Gastroesophageal sphincter (tissue), 4 donors: ENCODE measurements around the gene CIP2A. TPM values are rescaled to one million over a fixed set of nuclear protein-coding genes. Genes with fewer than 3 reads are reported as not detected.
"Not testable (repeated sequence)": the region's sequence is repeated elsewhere in the genome, so short reads cannot be mapped to it uniquely, and the experiment has no call there.

Experiments used
- ATAC-seq: fragments of 150-250 bp; one replicate; pipeline ENCODE4 v1.9.1; 2016; ENCODE audit warnings: mild to moderate bottlenecking, moderate library complexity
- H3K27ac ChIP-seq, 4 donors: fragments of 200-600 bp; sonication (generic) in 3 of 4; 1 replicate in 3 of 4; 2 replicates in 1 of 4; pipeline ENCODE4 v1.5.1; 2016 to 2019
- H3K27me3 ChIP-seq: fragments of 200-600 bp; sonication (generic); one replicate; pipeline ENCODE4 v1.5.1; 2019
- H3K36me3 ChIP-seq, 2 donors: fragments of 200-600 bp; sonication (generic); one replicate each; pipeline ENCODE4 v1.5.1; 2019; ENCODE audit warnings: control low read depth in 1 of 2
- H3K4me1 ChIP-seq, 3 donors: fragments of 200-600 bp; sonication (generic); 1 replicate in 2 of 3; 2 replicates in 1 of 3; pipeline ENCODE4 v1.5.1; 2016 to 2019; ENCODE audit warnings: control low read depth in 2 of 3
- H3K4me3 ChIP-seq, 2 donors: fragments of 200-600 bp; sonication (generic); one replicate each; pipeline ENCODE4 v1.5.1; 2019; ENCODE audit warnings: mild to moderate bottlenecking in 1 of 2, moderate library complexity in 1 of 2
- H3K9me3 ChIP-seq, 3 donors: fragments of 200-600 bp; sonication (generic); one replicate each; pipeline ENCODE4 v1.5.1; 2017 to 2019; ENCODE audit warnings: control low read depth in 2 of 3
- CTCF ChIP-seq, 4 experiments: fragments of 200-600 bp in 2 of 4; fragments of 450-650 bp in 2 of 4; sonication (generic) in 1 of 4; IDR thresholded peaks; one replicate each; pipeline ENCODE4 v1.5.1; 2017 to 2019; ENCODE audit warnings: antibody characterized with exemption in 4 of 4, mild to moderate bottlenecking in 2 of 4, moderate library complexity in 2 of 4
- EP300 ChIP-seq: sonication (generic); formaldehyde crosslinking; IDR thresholded peaks from one replicate; pipeline ENCODE4 v1.6.1; 2017; ENCODE audit warnings: antibody characterized with exemption, mild to moderate bottlenecking
- POLR2A ChIP-seq, 2 donors: fragments of 450-650 bp; IDR thresholded peaks; one replicate each; pipeline ENCODE4 v1.6.1; 2017; ENCODE audit warnings: antibody characterized with exemption in 2 of 2, mild to moderate bottlenecking in 2 of 2, moderate library complexity in 1 of 2
- POLR2AphosphoS5 ChIP-seq: sonication (generic); formaldehyde crosslinking; IDR thresholded peaks from one replicate; pipeline ENCODE4 v1.6.1; 2017; ENCODE audit warnings: antibody characterized with exemption
- whole genome bisulfite sequencing, 2 donors: methylation state at CpG; one replicate each; pipeline ENCODE4 v1.1.5; 2018; ENCODE audit warnings: low coverage in 1 of 2; 5-methylcytosine and 5-hydroxymethylcytosine counted together
- total RNA-seq, 4 donors: library from RNA; depleted of rRNA; stranded (reverse); fragments of >200 nt; gene quantifications; one replicate each; pipeline ENCODE4 v1.1.0, GENCODE V29; 2016

The CIP2A gene
- total RNA-seq, result 1 to 10 TPM; 1.7 to 4.6 (median 2.4) TPM

- WGBS, 2 donors, result 0 to 1% methylated on average over 7 to 24 of the region's 59 CpGs
- Histone ChIP-seq H3K4me3 (peak within 1 kb of the TSS; percentile 56 to 78), H3K4me1 (peaks cover 7 to 25% (median 9%) of the 10 kb centered on the region in 3 donors), H3K9me3 (no peaks in the 10 kb centered on the region), H3K27ac (peak within 1 kb of the TSS; percentile 56 to 95 (median 89)), H3K27me3 (no peaks in the 10 kb centered on the region), H3K36me3 (no peaks in the 10 kb centered on the region)
- peak; percentile 91 for ATAC-seq
- no peak for TF ChIP-seq EP300
- TF ChIP-seq POLR2AphosphoS5, result peak; percentile 79
- peak in 1 of 4 experiments; percentile 4 for TF ChIP-seq CTCF (IDR thresholded peaks at IDR 0.05)
- peak; percentile 64 to 70 for TF ChIP-seq POLR2A (IDR thresholded peaks at IDR 0.05)
Measured at GRCh38 chr3:108589081-108589997, at the start of gene CIP2A, which contains the start of gene DZIP3. Gene CIP2A, minus strand, starts transcription at chr3:108589438. Its CDS starts 63 bp downstream, at chr3:108589375. Gene DZIP3, plus strand, starts transcription at chr3:108589722. Its CDS starts 15,685 bp downstream, at chr3:108605407.

GRCh38 chr3:108629974-108630373 lies 40.7 kb upstream of the CIP2A start:
- WGBS, 2 donors, result 85 to 100% methylated on average over 1 of the region's 1 CpG
- TF ChIP-seq CTCF (IDR thresholded peaks at IDR 0.05) (no peak), EP300 (no peak), POLR2AphosphoS5 (no peak)
- no peak overlapping the region for H3K4me3 ChIP-seq
- ATAC-seq, result no peak
- H3K36me3 ChIP-seq, result peaks cover 0 to 63% of the 10 kb centered on the region in 2 donors
- no peak overlapping the region for H3K27ac ChIP-seq
- no peaks in the 10 kb centered on the region for H3K27me3 ChIP-seq
- no peaks in the 10 kb centered on the region for H3K4me1 ChIP-seq
- no peaks in the 10 kb centered on the region for H3K9me3 ChIP-seq

- no peak for ATAC-seq
- 50 to 58% methylated on average over 2 to 3 of the region's 3 CpGs for WGBS, 2 donors
- Histone ChIP-seq H3K4me1 (no peaks in the 10 kb centered on the region), H3K36me3 (peaks cover 0 to 75% of the 10 kb centered on the region in 2 donors), H3K27me3 (no peaks in the 10 kb centered on the region), H3K4me3 (no peak overlapping the region), H3K27ac (no peak overlapping the region), H3K9me3 (no peaks in the 10 kb centered on the region)
- TF ChIP-seq POLR2AphosphoS5 (no peak), POLR2A (IDR thresholded peaks at IDR 0.05) (no peak), CTCF (IDR thresholded peaks at IDR 0.05) (no peak), EP300 (no peak)
Measured at GRCh38 chr3:108623504-108623903, 34.3 kb upstream of the CIP2A start.

- H3K27ac ChIP-seq, result no peak overlapping the region
- ATAC-seq, result no peak
- no peak for TF ChIP-seq EP300
- TF ChIP-seq CTCF (IDR thresholded peaks at IDR 0.05), result no peak
- TF ChIP-seq POLR2A (IDR thresholded peaks at IDR 0.05), result no peak
- TF ChIP-seq POLR2AphosphoS5, result no peak
- no peaks in the 10 kb centered on the region for H3K4me1 ChIP-seq
- 71 to 86% methylated on average over 1 of the region's 1 CpG for WGBS, 2 donors
- H3K27me3 ChIP-seq, result no peaks in the 10 kb centered on the region
- H3K4me3 ChIP-seq, result no peak overlapping the region
- H3K36me3 ChIP-seq, result peaks cover 0 to 64% of the 10 kb centered on the region in 2 donors
- H3K9me3 ChIP-seq, result no peaks in the 10 kb centered on the region
Measured at GRCh38 chr3:108620250-108620649, 31.0 kb upstream of the CIP2A start.

- WGBS, 2 donors, result 93 to 96% methylated on average over 5 to 8 of the region's 8 CpGs
- peaks cover 0 to 62% of the 10 kb centered on the region in 2 donors for H3K36me3 ChIP-seq
- H3K4me3 ChIP-seq, H3K27ac ChIP-seq, ATAC-seq, H3K4me1 ChIP-seq, H3K9me3 ChIP-seq, H3K27me3 ChIP-seq: not testable (repeated sequence)
Measured at GRCh38 chr3:108616090-108616489, 26.9 kb upstream of the CIP2A start.
